SHP77 (cell line): ENCODE results near the gene LTB4R2.
"Not testable (repeated sequence)": the region's sequence is repeated elsewhere in the genome, so short reads cannot be mapped to it uniquely, and the experiment has no call there.

Experiments
- DNase-seq, 2 experiments: peaks; one replicate each; lab custom pipeline; 2025; lab: John Stamatoyannopoulos, UW

The LTB4R2 gene

DNA sequence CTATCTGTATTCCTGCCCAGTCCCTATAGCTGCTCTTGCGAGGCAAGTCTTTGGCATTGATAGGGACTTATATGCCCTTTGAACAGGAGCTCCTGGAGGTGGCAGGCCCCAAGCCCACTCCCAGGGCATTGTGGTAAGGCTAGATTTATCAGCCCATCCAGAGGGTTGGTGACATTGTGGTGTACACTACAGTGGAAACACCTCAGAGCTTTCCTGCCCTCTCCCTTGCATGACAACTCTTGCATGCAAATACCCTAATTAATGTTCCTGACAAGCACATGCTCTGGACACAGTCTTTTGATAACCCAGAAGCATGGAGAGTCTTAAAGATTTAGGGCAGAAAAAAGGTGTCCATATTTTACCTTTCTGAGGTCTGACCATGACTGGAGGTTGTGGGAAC lies 30.7 kb downstream of the LTB4R2 start:
- no peak for DNase-seq

DNA sequence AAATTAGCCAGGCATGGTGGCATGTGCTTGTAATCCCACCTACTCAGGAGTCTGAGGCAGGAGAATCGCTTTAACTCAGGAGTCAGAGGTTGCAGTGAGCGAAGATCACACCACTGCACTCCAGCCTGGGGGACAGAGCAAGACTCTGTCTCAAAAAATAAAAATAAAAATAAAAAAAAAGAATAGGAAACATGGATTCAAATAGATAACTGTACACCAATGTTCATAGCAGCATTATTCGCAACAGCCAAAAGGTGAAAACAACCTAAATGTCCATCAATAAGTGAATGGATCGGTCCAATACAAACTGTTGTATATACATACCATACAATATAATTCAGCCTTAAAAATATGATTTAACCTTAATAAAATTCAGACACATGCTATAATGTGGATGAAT lies 32.9 kb downstream of the LTB4R2 start:
- no peak for DNase-seq

DNA sequence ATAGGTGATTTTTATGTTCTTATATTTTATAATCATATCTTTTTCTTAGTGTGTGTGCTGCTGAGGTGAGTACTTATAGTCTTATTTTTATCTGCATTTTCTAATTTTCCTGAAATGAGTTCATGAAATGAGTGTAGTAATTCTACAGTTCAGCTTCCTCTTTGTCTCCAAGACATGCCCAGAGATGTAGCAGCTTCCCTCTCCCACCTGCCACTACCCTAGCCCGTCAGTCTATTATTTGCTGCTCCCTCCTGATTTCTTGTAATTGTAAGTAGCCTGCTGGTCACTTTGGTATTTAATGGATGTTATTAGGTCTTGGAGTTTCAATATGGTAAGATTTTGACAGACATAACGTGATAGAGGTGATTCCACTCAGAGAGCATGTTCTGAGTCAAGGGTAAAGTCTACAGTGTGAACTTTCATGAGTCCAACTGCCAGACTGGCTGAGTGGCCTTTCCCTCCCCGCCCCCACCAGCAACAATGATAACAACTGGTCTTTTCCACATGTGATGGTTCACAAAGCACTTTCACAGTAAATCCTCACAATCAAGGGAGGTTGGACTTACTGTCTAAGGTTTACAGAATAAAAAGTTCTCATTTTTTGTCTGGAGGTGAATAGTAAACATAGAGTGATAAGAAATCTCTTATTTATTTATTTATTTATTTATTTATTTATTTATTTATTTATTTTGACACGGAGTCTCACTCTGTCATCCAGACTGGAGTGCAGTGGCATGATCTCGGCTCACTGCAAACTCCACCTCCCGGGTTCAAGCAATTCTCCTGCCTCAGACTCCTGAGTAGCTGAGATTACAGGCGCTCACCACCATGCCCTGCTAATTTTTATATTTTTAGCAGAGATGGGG lies 34.1 kb downstream of the LTB4R2 start:
- DNase-seq: no peak

DNA sequence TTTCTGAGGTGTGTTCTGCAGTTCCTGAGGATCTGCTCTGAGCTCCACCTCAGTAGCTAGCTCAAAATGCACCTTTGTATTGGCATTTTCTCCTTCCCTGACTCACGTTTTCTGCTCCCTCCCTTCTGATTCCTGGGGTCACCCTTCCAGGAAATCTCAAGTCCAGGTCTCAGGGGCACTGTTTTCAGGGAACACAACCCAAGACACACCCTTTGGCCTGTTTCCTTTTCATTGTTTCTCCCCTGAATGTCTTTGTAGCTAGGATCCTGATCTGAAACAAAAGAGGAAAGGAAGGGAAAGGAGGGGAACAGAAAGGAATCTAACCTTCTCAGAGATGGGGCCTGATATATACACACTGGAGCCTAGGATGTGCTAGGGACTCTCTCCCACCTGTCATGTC lies 37.2 kb downstream of the LTB4R2 start:
- no peak for DNase-seq

DNA sequence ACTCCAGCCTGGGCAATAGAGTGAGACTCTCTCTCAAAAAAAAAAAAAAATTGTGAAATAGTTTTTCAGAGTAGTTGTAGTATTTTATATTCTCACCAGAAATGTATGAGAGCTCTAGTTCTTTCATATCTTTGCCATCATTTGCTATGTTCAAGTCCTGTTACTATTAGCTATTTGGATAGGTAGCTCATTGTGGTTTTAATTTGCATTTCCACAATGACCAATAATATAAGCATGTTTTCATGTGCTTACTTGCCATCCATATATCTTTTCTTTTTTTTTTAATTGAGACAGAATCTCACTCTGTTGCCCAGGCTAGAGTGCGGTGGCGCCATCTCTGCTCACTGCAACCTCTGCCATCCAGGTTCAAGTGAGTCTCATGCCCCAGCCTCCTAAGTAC lies 38.2 kb downstream of the LTB4R2 start:
- DNase-seq: no peak

DNA sequence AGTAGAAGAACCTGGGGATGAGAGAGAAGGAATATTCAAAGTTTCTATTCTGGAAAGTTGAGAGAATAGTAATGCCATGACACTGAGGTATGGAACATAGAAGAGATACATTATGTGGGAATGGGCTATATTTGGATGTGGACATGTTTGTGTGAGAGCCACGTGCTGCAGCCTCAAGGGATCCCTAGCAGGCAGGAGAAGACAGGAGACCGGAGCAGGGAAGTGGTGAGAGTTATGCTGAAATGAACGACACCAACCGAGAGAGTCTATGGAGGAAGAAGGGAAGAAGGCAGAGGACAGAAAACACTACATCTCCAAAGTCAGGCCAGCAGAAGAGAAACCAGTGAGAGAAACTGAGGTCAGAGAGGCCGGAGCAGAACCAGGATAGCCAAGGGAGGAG lies 39.8 kb downstream of the LTB4R2 start:
- no peak for DNase-seq

DNA sequence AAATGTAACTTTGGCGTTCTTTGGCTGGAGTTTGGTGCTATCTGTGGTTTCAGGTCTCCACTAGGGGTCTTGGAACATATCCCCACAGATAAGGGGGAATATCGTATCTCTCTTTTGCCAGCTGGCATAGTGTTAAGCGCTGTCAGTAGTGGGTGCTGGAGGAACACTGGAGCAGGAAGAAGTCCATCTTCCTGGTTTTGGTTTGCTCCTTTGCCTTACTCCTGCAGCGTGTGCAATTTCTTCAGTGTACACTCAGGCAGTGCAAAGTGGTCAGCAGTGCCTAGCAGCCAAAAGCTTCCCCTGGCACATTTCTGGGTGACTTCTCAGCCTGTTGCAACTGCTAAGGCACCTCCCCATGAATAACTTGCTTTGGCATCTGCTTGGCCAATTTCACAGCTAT lies 41.6 kb downstream of the LTB4R2 start:
- DNase-seq: no peak

DNA sequence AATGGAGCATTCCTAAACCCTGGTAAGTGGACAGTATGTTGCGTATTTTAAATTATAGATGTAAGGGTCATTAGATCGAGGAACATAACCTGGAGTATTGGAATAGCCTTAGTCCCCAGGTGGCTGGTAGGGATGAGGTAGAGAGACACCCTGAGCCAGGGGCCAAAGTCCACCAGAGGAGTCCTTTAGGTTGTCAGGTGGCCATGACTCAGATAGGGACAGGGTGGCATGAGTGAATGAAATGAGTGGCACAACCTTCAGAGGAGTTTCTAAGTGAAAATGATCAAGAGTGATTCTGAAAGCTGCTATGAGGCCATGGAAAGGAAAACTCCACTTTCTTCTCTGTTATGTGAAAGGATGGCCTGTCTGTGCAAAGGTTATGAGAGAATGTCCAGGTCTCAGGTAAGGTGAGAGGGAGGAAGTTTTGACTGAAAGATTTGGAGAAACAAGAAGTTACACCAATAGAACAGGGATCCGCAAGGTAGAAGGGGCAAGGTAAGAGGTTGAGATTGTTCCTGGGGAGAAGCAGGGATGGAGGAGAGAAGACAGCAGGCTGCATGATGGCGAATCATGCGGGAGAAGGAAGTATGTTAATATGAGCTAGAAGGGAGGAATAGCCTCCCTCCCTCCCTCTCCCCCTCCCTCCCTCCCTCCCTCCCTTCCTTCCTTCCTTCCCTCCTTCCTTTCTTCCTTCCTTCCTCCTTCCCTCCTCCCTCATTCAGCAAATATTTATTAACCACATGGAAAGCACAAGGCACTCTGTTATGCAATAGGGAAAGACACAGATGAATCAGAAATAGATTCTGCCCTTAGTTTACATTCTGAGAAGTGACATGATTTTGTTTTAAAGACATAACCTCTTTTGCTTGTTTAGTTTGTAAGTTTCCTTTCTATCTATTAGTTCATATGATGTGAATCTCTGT lies 43.9 kb downstream of the LTB4R2 start:
- no peak for DNase-seq

DNA sequence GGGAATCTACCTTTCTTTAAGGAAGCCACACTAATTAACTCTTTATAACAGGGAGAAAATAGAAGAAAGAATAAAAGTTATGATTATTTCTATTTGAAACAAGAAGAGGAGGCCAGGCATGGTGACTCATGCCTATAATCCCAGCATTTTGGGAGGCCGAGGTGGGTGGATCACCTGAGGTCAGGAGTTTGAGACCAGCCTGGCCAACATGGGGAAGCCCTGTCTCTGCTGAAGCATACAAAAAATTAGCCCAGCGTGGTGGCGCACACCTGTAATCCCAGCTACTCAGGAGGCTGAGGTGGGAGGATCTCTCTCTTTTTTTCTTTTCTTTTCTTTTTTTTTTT lies 44.5 kb downstream of the LTB4R2 start:
- not testable (repeated sequence) for DNase-seq

DNA sequence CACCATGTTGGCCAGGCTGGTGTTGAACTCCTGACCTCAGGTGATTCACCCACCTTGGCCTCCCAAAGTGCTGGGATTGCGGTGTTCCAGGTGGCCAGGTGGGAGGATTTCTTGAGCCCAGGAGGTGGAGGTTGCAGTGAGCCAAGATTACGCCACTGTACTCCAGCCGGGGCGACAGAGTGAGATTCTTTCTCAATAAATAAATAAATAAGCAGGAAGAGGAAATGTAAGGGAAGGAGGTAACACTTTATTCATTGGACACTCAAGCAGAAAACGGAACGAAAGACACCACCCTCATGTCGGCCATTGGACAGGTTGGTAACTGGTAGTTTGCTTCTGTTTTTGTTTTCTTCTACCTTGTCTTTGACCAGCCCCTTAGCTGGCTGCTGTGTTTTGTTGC lies 45.1 kb downstream of the LTB4R2 start:
- no peak for DNase-seq

DNA sequence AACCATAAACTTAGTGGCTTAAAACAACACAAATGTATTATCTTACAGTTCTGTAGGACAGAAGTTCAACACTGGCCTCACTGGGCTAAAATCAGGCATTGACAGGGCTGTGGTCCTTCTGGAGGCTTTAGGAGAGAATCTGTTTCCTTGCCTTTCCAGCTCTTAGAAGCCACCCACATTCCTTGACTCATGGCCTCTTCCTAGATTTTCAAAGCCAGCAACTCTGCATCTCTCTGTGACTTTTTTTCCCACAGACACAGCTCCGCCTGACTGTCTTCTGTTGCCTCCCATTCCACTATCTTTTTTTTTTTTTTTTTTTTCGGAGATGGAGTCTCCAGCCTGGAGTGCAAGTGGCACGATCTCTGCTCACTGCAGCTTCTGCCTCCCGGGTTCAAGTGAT lies 46.3 kb downstream of the LTB4R2 start:
- no peak for DNase-seq

DNA sequence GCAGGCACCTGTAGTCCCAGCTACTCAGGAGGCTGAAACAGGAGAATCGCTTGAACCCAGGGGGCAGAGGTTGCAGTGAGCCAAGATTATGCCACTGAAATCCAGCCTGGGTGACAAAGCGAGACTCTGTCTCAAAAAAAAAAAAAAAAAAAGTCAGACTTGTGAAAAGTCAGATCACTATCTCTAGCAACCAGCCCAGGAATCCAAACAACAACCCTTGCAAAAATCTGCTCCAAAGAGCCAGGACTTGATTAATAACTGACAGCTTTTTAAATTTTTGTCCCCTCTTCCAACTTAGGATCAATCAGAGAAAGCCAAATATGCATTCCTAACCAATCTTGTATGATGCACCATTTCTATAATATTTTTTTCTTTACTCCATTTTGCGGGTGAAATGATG lies 50.3 kb downstream of the LTB4R2 start:
- DNase-seq: no peak

DNA sequence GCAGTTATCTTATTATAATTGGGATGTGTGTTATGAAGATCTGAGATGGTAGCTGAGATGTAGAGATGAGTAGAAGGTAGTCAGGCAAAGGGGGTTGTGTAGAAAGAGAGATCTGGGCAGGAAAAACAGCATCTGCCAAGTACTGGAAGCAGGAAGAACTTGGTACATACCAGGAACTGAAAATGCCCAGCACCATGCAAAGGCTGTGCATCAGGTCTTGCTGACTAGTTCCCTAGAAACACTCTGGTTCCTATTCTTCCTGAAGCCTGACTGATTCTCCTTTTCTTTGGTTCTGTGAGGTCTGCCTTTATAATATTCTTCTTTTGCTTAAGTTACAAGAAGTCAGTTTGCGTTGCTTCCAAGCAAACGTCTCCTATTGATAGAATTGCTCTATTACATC lies 51.4 kb downstream of the LTB4R2 start:
- DNase-seq: no peak
